Fibroblast of mammary gland (primary cell): Measurements from ENCODE around the gene NDST4.

Experiments used
- DNase-seq: peaks from one replicate; pipeline ENCODE4 v3.0.0-alpha.2; 2010; ENCODE audit warnings: low read depth
- H3K4me3 ChIP-seq: 2 replicates; pipeline ENCODE4 v1.5.1; 2011; ENCODE audit warnings: low read depth, mild to moderate bottlenecking, low read length, moderate library complexity; ENCODE audit not compliant: control insufficient read depth
- TF ChIP-seq, protein P1 (sequence below): conservative IDR thresholded peaks from 2 replicates; pipeline ENCODE4 v1.5.1; 2011; ENCODE audit warnings: low read depth, low read length, inconsistent platforms; ENCODE audit not compliant: control insufficient read depth, insufficient read depth

NDST4 gene

DNA sequence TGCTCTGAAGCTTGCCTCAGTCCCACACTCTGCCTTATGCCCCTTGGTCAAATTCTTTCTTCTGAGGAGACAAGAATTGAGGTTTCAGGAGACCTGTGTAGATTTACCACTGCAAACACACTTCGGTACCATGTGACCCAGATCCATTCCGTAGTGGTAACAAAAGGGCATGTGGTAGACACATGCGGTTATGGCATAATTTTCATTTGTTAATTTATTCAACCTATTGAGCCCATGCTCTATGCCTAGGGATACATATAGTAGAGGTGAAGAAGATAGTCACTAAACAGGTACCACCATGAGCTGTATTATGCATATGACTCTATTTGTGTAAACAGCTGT is 190.9 kb downstream of the NDST4 start:
- DNase-seq: no peak
- no peak overlapping the region for H3K4me3 ChIP-seq
- TF ChIP-seq, protein P1, sequence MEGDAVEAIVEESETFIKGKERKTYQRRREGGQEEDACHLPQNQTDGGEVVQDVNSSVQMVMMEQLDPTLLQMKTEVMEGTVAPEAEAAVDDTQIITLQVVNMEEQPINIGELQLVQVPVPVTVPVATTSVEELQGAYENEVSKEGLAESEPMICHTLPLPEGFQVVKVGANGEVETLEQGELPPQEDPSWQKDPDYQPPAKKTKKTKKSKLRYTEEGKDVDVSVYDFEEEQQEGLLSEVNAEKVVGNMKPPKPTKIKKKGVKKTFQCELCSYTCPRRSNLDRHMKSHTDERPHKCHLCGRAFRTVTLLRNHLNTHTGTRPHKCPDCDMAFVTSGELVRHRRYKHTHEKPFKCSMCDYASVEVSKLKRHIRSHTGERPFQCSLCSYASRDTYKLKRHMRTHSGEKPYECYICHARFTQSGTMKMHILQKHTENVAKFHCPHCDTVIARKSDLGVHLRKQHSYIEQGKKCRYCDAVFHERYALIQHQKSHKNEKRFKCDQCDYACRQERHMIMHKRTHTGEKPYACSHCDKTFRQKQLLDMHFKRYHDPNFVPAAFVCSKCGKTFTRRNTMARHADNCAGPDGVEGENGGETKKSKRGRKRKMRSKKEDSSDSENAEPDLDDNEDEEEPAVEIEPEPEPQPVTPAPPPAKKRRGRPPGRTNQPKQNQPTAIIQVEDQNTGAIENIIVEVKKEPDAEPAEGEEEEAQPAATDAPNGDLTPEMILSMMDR: no peak

DNA sequence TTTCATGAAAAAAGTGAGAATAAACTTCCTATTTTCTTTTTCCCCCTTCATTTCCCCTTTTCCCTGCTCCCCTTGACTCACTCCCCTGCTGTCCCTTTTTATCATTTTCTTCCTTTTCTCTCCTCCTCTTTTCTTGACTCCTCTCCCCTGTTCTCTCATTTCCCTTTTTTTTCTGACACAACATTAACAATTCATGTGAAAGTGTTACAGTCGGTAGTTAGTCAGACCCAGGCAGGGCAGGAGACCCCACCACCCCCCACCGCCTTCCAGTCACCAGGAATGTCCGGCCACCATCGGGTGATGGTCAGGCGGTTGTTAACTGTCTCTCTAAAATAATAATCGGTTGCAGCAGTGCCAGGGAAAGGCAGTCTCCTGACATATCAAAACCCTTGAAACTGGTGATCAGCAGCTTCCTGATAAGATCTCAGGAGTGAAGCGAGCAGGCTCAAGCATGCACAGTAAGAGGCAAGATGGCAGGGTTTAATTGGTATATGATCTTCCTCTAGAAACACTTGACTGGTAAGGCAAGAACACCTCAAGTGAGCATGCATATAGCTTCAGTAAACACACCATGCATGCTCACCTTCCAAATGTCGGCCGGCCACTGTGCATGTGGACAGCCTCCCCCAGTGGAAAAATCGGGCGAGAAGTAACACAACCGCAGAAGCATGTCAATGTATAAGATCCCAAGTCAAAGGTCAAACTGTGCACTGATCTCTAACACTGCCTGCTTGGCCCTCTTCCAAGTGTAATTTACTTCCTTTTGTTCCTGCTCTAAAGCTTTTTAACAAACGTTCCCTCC is 191.4 kb downstream of the NDST4 start:
- H3K4me3 ChIP-seq: no peak overlapping the region
- DNase-seq: no peak
- TF ChIP-seq, protein P1: no peak

DNA sequence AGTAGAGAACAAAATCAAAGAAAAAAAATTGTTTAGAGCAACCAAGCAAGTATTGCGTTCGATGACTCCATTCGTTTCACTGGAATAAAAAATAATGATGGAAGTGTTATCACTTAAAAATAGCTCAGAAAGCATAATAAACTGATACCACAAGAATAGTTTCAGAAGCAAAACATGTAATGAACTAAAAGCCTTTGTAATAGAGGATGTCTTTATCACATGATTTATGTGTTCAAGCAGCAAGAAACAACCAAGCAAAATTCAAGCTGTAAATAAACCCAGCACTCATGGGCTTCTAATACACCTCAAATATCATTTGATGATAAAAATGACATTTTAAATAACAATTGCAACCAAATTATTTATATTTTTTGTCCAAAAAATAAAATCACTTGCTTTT is 192.2 kb downstream of the NDST4 start:
- no peak overlapping the region for H3K4me3 ChIP-seq
- TF ChIP-seq, protein P1: no peak

DNA sequence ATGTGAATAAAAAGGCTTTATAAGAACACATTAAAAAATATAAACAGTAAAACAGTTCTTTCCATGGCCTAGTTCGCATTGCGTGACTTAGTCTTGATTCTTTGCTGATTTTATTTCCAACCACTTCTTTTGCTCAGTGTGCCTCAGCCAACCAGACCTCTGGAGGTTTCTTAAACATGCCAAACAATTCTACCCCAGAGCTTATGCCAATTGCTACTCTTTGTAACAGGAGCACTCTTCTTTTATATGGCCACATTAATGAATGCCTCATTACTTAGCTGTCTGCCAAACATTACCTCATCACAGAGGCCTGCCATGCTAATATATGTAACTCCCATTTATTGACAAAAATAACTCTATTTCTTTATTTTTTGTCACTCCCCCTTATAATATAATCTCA is 202.3 kb downstream of the NDST4 start:
- TF ChIP-seq, protein P1: no peak
- H3K4me3 ChIP-seq: no peak overlapping the region
- no peak for DNase-seq

More for the DNA sequence above, 192.2 kb downstream of the NDST4 start:
- DNase-seq: no peak

DNA sequence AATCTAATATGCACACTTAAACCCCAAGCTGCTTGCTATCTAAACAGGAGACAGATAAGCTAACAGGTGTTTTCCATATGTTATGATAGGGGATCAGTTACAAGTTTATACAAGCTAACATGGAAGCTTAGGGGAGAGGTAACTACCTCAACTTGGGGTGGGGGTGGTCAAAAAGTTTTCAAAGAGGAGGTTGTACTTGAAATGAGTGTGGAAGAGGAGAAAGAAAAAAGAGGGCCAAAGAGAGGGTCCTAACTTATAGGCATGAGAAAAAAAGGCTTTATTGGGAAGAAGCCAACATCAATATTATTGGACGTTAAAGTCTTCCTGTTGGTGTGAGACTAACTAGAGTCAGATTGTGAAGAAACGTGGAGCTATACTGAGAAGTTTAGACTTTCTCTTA is 205.9 kb downstream of the NDST4 start:
- no peak overlapping the region for H3K4me3 ChIP-seq
- no peak for DNase-seq
- TF ChIP-seq, protein P1: no peak

DNA sequence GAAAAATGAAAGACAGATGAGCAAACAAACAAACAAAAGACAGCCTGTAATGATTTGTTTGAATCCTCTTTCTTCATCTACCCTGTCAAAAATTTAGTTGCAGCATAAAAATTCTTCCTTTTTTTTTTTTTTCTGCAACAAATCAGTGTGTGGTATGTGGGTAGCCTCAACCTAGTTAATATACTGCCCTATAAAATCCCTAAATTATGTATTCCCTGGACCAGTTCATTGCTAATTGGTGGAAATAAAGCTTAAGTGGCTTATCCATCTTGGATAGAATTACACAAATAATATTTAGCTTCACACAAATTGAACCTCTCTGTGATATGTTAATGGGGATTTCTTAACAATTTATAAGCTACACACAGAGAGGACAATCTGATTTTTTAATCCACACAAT is 208.4 kb downstream of the NDST4 start:
- no peak overlapping the region for H3K4me3 ChIP-seq
- no peak for DNase-seq
- TF ChIP-seq, protein P1: no peak
